ENCODE results near the gene CDH8.

The CDH8 gene

GRCh38 chr16:62036802-62037135 is 531 bp upstream of the CDH8 start:
- TF ChIP-seq, protein P1, sequence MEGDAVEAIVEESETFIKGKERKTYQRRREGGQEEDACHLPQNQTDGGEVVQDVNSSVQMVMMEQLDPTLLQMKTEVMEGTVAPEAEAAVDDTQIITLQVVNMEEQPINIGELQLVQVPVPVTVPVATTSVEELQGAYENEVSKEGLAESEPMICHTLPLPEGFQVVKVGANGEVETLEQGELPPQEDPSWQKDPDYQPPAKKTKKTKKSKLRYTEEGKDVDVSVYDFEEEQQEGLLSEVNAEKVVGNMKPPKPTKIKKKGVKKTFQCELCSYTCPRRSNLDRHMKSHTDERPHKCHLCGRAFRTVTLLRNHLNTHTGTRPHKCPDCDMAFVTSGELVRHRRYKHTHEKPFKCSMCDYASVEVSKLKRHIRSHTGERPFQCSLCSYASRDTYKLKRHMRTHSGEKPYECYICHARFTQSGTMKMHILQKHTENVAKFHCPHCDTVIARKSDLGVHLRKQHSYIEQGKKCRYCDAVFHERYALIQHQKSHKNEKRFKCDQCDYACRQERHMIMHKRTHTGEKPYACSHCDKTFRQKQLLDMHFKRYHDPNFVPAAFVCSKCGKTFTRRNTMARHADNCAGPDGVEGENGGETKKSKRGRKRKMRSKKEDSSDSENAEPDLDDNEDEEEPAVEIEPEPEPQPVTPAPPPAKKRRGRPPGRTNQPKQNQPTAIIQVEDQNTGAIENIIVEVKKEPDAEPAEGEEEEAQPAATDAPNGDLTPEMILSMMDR (IDR thresholded peaks at IDR 0.05; ENCODE audit: low read depth, low read length) = no peak
- H3K9me3 ChIP-seq = no peaks in the 10 kb centered on the region
- H3K4me3 ChIP-seq (ENCODE audit: low read depth, low read length) = no peak overlapping the region
- peaks cover 37% of the 10 kb centered on the region for H3K27me3 ChIP-seq
- no peaks in the 10 kb centered on the region for H3K36me3 ChIP-seq
- no peak for DNase-seq
- no peaks in the 10 kb centered on the region for H3K4me1 ChIP-seq

DNA sequence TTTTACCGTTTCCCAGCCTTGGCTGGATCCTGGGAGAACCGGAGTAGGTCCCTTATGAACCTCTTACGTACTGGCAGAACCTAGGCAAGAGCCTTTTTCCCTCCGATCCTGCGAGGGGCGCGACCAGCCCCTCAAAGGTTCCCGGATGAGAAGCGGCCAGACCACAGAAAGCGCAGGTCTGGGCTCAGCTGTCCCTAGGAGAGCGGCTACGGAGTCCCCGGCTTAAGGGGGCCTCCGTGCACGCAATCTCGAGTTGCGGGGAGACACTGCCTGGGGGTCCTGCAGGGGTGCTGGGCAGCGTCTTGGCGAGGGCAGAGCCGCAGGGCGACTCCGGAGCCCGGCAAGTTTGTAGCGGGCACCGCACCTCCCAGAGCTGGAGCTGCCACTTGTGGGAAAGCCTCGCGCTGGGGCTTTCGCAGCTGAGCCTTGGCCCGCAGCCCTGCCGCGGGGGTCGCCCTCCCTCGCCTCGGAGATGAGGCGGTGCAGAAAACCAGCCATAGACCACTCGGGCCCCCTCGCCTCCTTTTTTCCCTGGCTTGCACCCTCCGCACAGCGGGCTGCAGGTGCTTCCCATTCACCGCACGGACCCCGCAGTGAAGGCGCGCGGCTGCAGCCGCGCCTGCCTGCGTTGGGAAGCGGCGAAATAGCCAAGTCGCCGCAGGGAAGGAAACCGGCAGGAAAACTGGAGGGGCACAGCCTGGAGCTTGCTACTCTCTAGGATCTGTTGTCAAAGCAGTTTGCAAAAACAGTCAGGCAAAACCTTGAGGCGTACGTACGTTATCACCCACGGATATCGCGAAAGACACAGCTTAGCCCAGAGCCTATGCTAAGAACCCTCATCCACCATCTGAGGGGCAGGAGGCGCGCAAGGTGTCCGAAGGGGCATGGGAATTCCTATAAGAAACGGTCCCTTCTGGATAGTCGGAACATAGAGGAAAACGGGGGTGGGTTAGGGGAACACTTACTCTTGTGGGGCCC is 834 bp downstream of the CDH8 start:
- Histone ChIP-seq H3K36me3 (no peaks in the 10 kb centered on the region), H3K4me3 (ENCODE audit: low read depth, low read length) (no peak overlapping the region), H3K4me1 (no peaks in the 10 kb centered on the region), H3K27me3 (peaks cover 37% of the 10 kb centered on the region), H3K9me3 (no peaks in the 10 kb centered on the region)
- DNase-seq = no peak
- TF ChIP-seq, protein P1 (IDR thresholded peaks at IDR 0.05; ENCODE audit: low read depth, low read length) = no peak

DNA sequence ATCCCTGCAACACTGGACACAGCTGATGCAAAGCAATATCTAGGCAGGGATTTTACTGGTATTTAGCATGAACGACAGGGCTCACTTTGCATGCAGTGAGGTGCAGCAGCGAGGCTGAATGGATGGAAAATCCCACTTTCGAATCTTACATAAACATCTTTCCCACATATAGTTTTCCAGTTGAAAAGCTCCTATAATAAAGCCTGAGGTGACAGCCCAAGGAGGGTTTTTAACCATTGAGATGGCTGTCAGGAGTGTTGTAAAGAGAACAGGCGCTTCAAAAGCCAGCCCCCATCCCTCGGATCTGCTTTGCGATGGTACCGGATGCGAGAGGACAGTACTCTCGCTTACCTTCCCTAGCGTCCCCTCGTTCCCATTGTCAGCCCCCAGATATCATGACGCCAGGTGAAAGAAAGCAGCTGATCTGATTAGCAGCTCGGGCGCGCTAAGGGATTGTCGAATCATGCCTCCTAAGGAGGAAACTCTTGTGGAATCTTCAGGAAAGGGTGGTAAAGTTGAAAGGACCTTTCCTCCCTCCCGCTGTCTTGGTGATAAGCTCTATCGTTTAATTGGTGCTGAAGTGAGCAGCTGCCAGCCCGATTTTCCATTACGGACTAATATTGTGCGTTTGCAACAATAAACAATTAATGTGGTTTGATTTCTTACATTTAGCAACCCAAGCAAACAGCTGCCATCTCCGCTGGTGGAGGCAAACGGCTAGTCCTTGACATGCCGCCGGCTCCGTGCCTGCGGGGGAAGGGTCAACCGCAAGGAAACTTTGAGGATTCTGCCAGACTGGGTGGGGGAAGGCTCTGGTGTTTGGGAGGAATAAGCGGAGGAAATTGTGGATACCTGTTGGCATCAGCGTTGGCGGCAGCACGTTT is 1.8 kb downstream of the CDH8 start:
- Histone ChIP-seq H3K27me3 (peaks cover 37% of the 10 kb centered on the region), H3K4me3 (ENCODE audit: low read depth, low read length) (no peak overlapping the region), H3K4me1 (no peaks in the 10 kb centered on the region), H3K36me3 (no peaks in the 10 kb centered on the region), H3K9me3 (no peaks in the 10 kb centered on the region)
- DNase-seq = no peak
- TF ChIP-seq, protein P1 (IDR thresholded peaks at IDR 0.05; ENCODE audit: low read depth, low read length) = no peak

GRCh38 chr16:62033065-62033464 is 3.2 kb downstream of the CDH8 start:
- no peak for DNase-seq
- Histone ChIP-seq H3K4me3 (ENCODE audit: low read depth, low read length) (no peak overlapping the region), H3K9me3 (no peaks in the 10 kb centered on the region), H3K4me1 (no peaks in the 10 kb centered on the region), H3K27me3 (peaks cover 37% of the 10 kb centered on the region), H3K36me3 (no peaks in the 10 kb centered on the region)
- TF ChIP-seq, protein P1 (IDR thresholded peaks at IDR 0.05; ENCODE audit: low read depth, low read length) = no peak

DNA sequence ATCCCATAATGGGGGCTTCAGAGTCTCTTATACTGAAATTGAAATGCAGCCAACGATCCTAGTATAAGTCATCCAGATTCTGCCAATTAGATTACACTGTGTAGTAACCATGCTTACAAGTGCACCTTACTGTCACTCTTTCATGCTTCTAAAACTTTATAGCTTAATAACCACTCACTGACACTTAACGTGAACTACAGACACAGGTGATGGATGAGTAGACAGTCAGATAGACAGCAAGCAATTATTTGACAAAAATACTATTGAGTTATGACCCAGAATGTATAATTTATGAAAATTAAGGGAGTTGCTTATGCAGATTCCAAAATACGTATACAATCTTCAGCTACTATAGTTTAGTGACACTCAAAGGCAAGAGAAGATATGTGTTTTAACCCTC is 6.3 kb downstream of the CDH8 start:
- TF ChIP-seq, protein P1 (IDR thresholded peaks at IDR 0.05; ENCODE audit: low read depth, low read length) = no peak
- H3K9me3 ChIP-seq = no peaks in the 10 kb centered on the region
- H3K4me1 ChIP-seq = no peaks in the 10 kb centered on the region
- H3K4me3 ChIP-seq (ENCODE audit: low read depth, low read length) = no peak overlapping the region
- peaks cover 18% of the 10 kb centered on the region for H3K27me3 ChIP-seq
- H3K36me3 ChIP-seq = no peaks in the 10 kb centered on the region
- no peak for DNase-seq

Measured in BE2C (cell line).